Gastroesophageal sphincter (tissue), 4 donors: ENCODE measurements around the gene PRPF38B. TPM values are rescaled to one million over a fixed set of nuclear protein-coding genes. Genes with fewer than 3 reads are reported as not detected.
"Not testable (repeated sequence)": the region's sequence is repeated elsewhere in the genome, so short reads cannot be mapped to it uniquely, and the experiment has no call there.

Experiments used
- ATAC-seq: fragments of 150-250 bp; one replicate; pipeline ENCODE4 v1.9.1; 2016; ENCODE audit warnings: mild to moderate bottlenecking, moderate library complexity
- H3K27ac ChIP-seq, 4 donors: fragments of 200-600 bp; sonication (generic) in 3 of 4; 1 replicate in 3 of 4; 2 replicates in 1 of 4; pipeline ENCODE4 v1.5.1; 2016 to 2019
- H3K27me3 ChIP-seq: fragments of 200-600 bp; sonication (generic); one replicate; pipeline ENCODE4 v1.5.1; 2019
- H3K36me3 ChIP-seq, 2 donors: fragments of 200-600 bp; sonication (generic); one replicate each; pipeline ENCODE4 v1.5.1; 2019; ENCODE audit warnings: control low read depth in 1 of 2
- H3K4me1 ChIP-seq, 3 donors: fragments of 200-600 bp; sonication (generic); 1 replicate in 2 of 3; 2 replicates in 1 of 3; pipeline ENCODE4 v1.5.1; 2016 to 2019; ENCODE audit warnings: control low read depth in 2 of 3
- H3K4me3 ChIP-seq, 2 donors: fragments of 200-600 bp; sonication (generic); one replicate each; pipeline ENCODE4 v1.5.1; 2019; ENCODE audit warnings: mild to moderate bottlenecking in 1 of 2, moderate library complexity in 1 of 2
- H3K9me3 ChIP-seq, 3 donors: fragments of 200-600 bp; sonication (generic); one replicate each; pipeline ENCODE4 v1.5.1; 2017 to 2019; ENCODE audit warnings: control low read depth in 2 of 3
- CTCF ChIP-seq, 4 experiments: fragments of 200-600 bp in 2 of 4; fragments of 450-650 bp in 2 of 4; sonication (generic) in 1 of 4; IDR thresholded peaks; one replicate each; pipeline ENCODE4 v1.5.1; 2017 to 2019; ENCODE audit warnings: antibody characterized with exemption in 4 of 4, mild to moderate bottlenecking in 2 of 4, moderate library complexity in 2 of 4
- EP300 ChIP-seq: sonication (generic); formaldehyde crosslinking; IDR thresholded peaks from one replicate; pipeline ENCODE4 v1.6.1; 2017; ENCODE audit warnings: antibody characterized with exemption, mild to moderate bottlenecking
- POLR2A ChIP-seq, 2 donors: fragments of 450-650 bp; IDR thresholded peaks; one replicate each; pipeline ENCODE4 v1.6.1; 2017; ENCODE audit warnings: antibody characterized with exemption in 2 of 2, mild to moderate bottlenecking in 2 of 2, moderate library complexity in 1 of 2
- POLR2AphosphoS5 ChIP-seq: sonication (generic); formaldehyde crosslinking; IDR thresholded peaks from one replicate; pipeline ENCODE4 v1.6.1; 2017; ENCODE audit warnings: antibody characterized with exemption
- WGBS, 2 donors: methylation state at CpG; one replicate each; pipeline ENCODE4 v1.1.5; 2018; ENCODE audit warnings: low coverage in 1 of 2; 5-methylcytosine and 5-hydroxymethylcytosine counted together
- total RNA-seq, 4 donors: library from RNA; depleted of rRNA; stranded (reverse); fragments of >200 nt; gene quantifications; one replicate each; pipeline ENCODE4 v1.1.0, GENCODE V29; 2016

Gene PRPF38B
- total RNA-seq, 4 donors from 2014 or later: 15.2 to 37.0 (median 24.5) TPM

- 67 to 72% methylated on average over 4 to 9 of the region's 10 CpGs for WGBS, 2 donors
- Histone ChIP-seq H3K9me3 (no peaks in the 10 kb centered on the region), H3K27me3 (peaks cover 4% of the 10 kb centered on the region), H3K4me1 (no peaks in the 10 kb centered on the region), H3K27ac (no peak overlapping the region), H3K36me3 (no peaks in the 10 kb centered on the region), H3K4me3 (no peak overlapping the region)
- ATAC-seq: no peak
- TF ChIP-seq EP300: no peak
- TF ChIP-seq POLR2A (IDR thresholded peaks at IDR 0.05): no peak
- TF ChIP-seq CTCF (IDR thresholded peaks at IDR 0.05): no peak
- no peak for TF ChIP-seq POLR2AphosphoS5
These were observed 12.4 kb upstream of the PRPF38B start for GRCh38 chr1:108679586-108680213.

GRCh38 chr1:108681701-108682100 is 10.4 kb upstream of the PRPF38B start:
- not testable (repeated sequence) for ATAC-seq, H3K36me3 ChIP-seq, H3K4me1 ChIP-seq, H3K9me3 ChIP-seq, H3K4me3 ChIP-seq, H3K27ac ChIP-seq, H3K27me3 ChIP-seq
- WGBS, 2 donors: 55 to 70% methylated on average over 2 to 4 of the region's 4 CpGs

- Histone ChIP-seq H3K27ac (no peak overlapping the region), H3K27me3 (peaks cover 4% of the 10 kb centered on the region), H3K9me3 (no peaks in the 10 kb centered on the region), H3K4me1 (no peaks in the 10 kb centered on the region), H3K36me3 (no peaks in the 10 kb centered on the region), H3K4me3 (no peak overlapping the region)
- TF ChIP-seq CTCF (IDR thresholded peaks at IDR 0.05) (no peak), EP300 (no peak), POLR2A (IDR thresholded peaks at IDR 0.05) (no peak), POLR2AphosphoS5 (no peak)
- WGBS, 2 donors: 78 to 81% methylated on average over 1 of the region's 1 CpG
- no peak for ATAC-seq
These were observed 6.6 kb upstream of the PRPF38B start for GRCh38 chr1:108685529-108685928.

- H3K4me3 ChIP-seq: no peak overlapping the region
- 47 to 50% methylated on average over 2 of the region's 2 CpGs for WGBS, 2 donors
- no peaks in the 10 kb centered on the region for H3K9me3 ChIP-seq
- ATAC-seq: no peak
- no peaks in the 10 kb centered on the region for H3K36me3 ChIP-seq
- peaks cover 4% of the 10 kb centered on the region for H3K27me3 ChIP-seq
- peaks cover 4 to 10% (median 4%) of the 10 kb centered on the region in 3 donors for H3K4me1 ChIP-seq
- no peak overlapping the region for H3K27ac ChIP-seq
- TF ChIP-seq POLR2A (IDR thresholded peaks at IDR 0.05) (no peak), EP300 (no peak), CTCF (IDR thresholded peaks at IDR 0.05) (no peak), POLR2AphosphoS5 (no peak)
These were observed 5.3 kb upstream of the PRPF38B start for GRCh38 chr1:108686614-108687313.

GRCh38 chr1:108691128-108691941 is 775 bp upstream of the PRPF38B start:
- TF ChIP-seq CTCF (IDR thresholded peaks at IDR 0.05): no peak
- no peak for TF ChIP-seq POLR2A (IDR thresholded peaks at IDR 0.05)
- TF ChIP-seq POLR2AphosphoS5: no peak
- TF ChIP-seq EP300: no peak
- Histone ChIP-seq H3K36me3 (peaks cover 0 to 10% of the 10 kb centered on the region in 2 donors), H3K4me1 (peaks cover 4 to 40% (median 14%) of the 10 kb centered on the region in 3 donors), H3K9me3 (no peaks in the 10 kb centered on the region), H3K27me3 (no peaks in the 10 kb centered on the region), H3K4me3 (peak overlapping the region; percentile 78 to 95), H3K27ac (peak overlapping the region; percentile 96 to 99 (median 96))
- peak; percentile 3 for ATAC-seq
- WGBS, 2 donors: 15 to 22% methylated on average over 9 of the region's 12 CpGs
